AG04450 (cell line): Measurements from ENCODE around the gene GABRB1. TPM values are rescaled to one million over a fixed set of nuclear protein-coding genes. Genes with fewer than 3 reads are reported as not detected.

Experiments used
- CTCF ChIA-PET: fragments of 300-600, 350-600 bp; formaldehyde crosslinking; extraction: SDS; loops from one replicate; lab custom pipeline; 2022; ENCODE audit warnings: antibody characterized with exemption, inconsistent platforms; lab: Charles Lee
- POLR2A ChIA-PET: fragments of 350-600 bp; formaldehyde crosslinking; extraction: SDS; loops from one replicate; lab custom pipeline; 2021; ENCODE audit warnings: antibody characterized with exemption, inconsistent platforms; lab: Yijun Ruan, JAX
- DNase-seq: peaks from one replicate; pipeline ENCODE4 v3.0.0-alpha.2; 2011; ENCODE audit warnings: low read depth, low spot score
- H3K27ac ChIP-seq: one replicate; pipeline ENCODE4 v1.5.1; 2012; ENCODE audit warnings: low read depth, low read length, control low read depth
- H3K27me3 ChIP-seq: one replicate; pipeline ENCODE4 v1.6.0; 2012; ENCODE audit warnings: low read length; ENCODE audit not compliant: control insufficient read depth, insufficient read depth
- H3K4me3 ChIP-seq: 2 replicates; pipeline ENCODE4 v1.5.1; 2011; ENCODE audit warnings: mild to moderate bottlenecking, low read depth, low read length, control low read depth
- H3K9me3 ChIP-seq: 2 replicates; pipeline ENCODE4 v1.5.1; 2012; ENCODE audit warnings: low read length; ENCODE audit not compliant: control insufficient read depth, insufficient read depth
- polyA plus RNA-seq: library from polyadenylated mRNA; depleted of rRNA; stranded (reverse); fragments of >200 nt; gene quantifications from 2 replicates; pipeline ENCODE4 v1.2.3, GENCODE V29; 2011
- TF ChIP-seq, protein P1 (sequence below): IDR thresholded peaks from 2 replicates; pipeline ENCODE4 v1.5.1; 2011; ENCODE audit warnings: low read depth, low read length, control low read depth, inconsistent platforms

GABRB1 gene
- polyA plus RNA-seq, 1 experiment: 8.1 TPM

GRCh38 chr4:47040828-47041227, 9.5 kb downstream of the GABRB1 start:
- ChIA-PET POLR2A (no interaction called here), CTCF (interaction anchor here (1.3 to 2.2 kb wide), 4 partner anchors 8 to 342 kb away, joined by 3 to 8 read pairs (median 7); no protein-coding TSS in a partner anchor)
- TF ChIP-seq, protein P1, sequence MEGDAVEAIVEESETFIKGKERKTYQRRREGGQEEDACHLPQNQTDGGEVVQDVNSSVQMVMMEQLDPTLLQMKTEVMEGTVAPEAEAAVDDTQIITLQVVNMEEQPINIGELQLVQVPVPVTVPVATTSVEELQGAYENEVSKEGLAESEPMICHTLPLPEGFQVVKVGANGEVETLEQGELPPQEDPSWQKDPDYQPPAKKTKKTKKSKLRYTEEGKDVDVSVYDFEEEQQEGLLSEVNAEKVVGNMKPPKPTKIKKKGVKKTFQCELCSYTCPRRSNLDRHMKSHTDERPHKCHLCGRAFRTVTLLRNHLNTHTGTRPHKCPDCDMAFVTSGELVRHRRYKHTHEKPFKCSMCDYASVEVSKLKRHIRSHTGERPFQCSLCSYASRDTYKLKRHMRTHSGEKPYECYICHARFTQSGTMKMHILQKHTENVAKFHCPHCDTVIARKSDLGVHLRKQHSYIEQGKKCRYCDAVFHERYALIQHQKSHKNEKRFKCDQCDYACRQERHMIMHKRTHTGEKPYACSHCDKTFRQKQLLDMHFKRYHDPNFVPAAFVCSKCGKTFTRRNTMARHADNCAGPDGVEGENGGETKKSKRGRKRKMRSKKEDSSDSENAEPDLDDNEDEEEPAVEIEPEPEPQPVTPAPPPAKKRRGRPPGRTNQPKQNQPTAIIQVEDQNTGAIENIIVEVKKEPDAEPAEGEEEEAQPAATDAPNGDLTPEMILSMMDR: no peak
- no peak for DNase-seq
- H3K27me3 ChIP-seq: no peaks in the 10 kb centered on the region
- no peak overlapping the region for H3K27ac ChIP-seq
- H3K4me3 ChIP-seq: no peak overlapping the region
- no peaks in the 10 kb centered on the region for H3K9me3 ChIP-seq

DNA sequence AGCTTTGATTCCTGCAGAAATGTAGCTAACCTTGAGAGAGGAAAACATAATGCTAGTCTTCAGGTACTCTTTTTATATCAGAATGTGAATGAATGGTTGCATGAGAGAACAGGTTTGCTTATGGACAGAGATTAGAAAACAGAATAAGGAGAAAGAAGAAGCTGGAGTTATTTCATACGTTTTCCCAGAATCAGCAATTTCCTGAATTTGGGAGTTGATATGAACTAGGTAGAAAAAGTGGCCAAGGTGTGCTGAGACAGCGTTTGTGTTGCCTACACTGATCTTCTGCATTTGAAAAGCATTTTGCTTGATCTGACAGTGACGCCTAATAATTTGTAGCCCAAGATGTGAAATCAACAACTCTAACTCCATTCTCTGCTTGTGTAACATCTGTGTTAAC, 12.5 kb downstream of the GABRB1 start:
- CTCF ChIA-PET: interaction anchor here (0.6 to 0.9 kb wide), 3 partner anchors 339 to 794 kb away, joined by 3 read pairs; partner anchors contain the start of gene CORIN
- Histone ChIP-seq H3K9me3 (no peaks in the 10 kb centered on the region), H3K27ac (no peak overlapping the region), H3K27me3 (no peaks in the 10 kb centered on the region), H3K4me3 (no peak overlapping the region)
- DNase-seq: no peak
- TF ChIP-seq, protein P1: no peak
- POLR2A ChIA-PET: no interaction called here

DNA sequence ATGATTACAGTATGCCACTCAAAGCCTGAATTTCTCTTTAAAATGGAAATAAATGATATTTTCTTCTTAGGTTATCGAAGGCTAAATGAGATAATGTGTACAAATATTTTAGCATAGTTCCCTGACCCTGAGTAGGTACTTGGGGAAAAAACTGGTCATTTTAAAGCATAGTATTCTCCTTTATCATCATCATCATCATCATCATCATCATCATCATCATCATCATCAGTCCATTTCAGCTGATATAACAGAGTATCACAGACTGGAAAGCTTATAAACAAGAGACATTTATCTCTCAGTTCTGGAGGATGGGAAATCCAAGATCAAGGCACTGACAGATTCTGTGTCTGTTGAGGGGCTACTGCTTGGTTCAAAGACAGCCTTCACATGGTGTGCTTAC, 13.9 kb downstream of the GABRB1 start:
- CTCF ChIA-PET: interaction anchor here (1.0 kb wide), 1 partner anchor 77 kb away, joined by 3 read pairs; no protein-coding TSS in a partner anchor

GRCh38 chr4:47049347-47049746, 18.0 kb downstream of the GABRB1 start:
- ChIA-PET POLR2A (no interaction called here), CTCF (interaction anchor here (1.6 kb wide), 1 partner anchor 16 kb away, joined by 6 read pairs; no protein-coding TSS in a partner anchor)
- Histone ChIP-seq H3K4me3 (no peak overlapping the region), H3K27me3 (no peaks in the 10 kb centered on the region), H3K27ac (no peak overlapping the region), H3K9me3 (no peaks in the 10 kb centered on the region)
- TF ChIP-seq, protein P1: no peak
- no peak for DNase-seq

More for the DNA sequence above, 13.9 kb downstream of the GABRB1 start:
- H3K4me3 ChIP-seq: no peak overlapping the region
- TF ChIP-seq, protein P1: no peak
- POLR2A ChIA-PET: no interaction called here
- no peak for DNase-seq
- no peak overlapping the region for H3K27ac ChIP-seq
- H3K27me3 ChIP-seq: no peaks in the 10 kb centered on the region
- no peaks in the 10 kb centered on the region for H3K9me3 ChIP-seq

DNA sequence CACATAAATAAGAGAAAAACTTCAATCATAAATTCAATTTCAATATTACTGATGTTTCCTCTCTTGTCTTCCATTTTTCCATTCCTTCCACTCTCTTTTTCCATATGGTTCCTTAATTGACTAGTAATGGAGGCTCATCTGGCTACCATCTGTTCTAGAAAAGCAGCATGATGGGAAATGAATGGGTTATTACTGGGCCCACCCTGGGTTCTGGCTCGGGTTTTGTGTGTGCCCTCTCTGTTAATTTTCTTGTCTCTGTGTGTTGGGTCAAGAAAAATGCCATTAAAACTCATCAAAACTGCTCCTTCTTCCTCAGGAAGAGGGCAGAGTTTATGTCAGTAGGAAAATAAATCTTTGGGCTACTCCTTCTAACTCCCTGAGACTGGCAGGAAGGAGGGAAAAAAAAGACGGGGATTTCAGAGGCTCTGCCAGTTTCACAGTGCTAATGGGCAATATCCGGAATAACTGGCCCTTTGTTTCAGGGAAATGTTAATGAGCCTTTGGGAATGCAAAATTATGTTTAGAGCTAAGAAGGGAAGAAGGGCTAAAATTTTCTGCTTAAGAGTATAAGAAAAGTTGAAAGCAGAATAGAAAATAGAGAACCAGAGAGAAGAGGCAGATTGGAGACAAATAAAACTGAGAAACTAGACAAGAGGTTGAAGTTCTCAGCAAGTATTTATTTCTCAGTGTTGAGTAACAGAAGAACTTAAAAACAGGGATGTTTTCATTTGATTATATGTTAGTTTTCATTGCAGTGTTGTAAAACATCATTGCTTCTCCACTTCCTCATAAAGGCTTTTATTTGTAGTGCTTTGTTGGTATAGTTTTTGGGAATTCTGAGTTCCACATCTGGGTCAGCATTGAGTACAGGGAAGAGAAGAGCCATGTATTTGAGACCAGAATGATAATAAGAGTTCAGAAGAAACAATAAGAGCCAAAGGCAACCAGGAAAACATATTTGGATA, 19.7 kb downstream of the GABRB1 start:
- TF ChIP-seq, protein P1: no peak
- POLR2A ChIA-PET: no interaction called here
- no peaks in the 10 kb centered on the region for H3K27me3 ChIP-seq
- no peak overlapping the region for H3K27ac ChIP-seq
- CTCF ChIA-PET: interaction anchor here (1.6 kb wide), 1 partner anchor 18 kb away, joined by 6 read pairs; no protein-coding TSS in a partner anchor
- no peak overlapping the region for H3K4me3 ChIP-seq
- H3K9me3 ChIP-seq: no peaks in the 10 kb centered on the region
- DNase-seq: no peak
